WTC11 (cell line): ENCODE measurements around the gene MYOC. TPM values are rescaled to one million over a fixed set of nuclear protein-coding genes. Genes with fewer than 3 reads are reported as not detected.

Experiments used
- GABPB1 ChIP-seq: sonication (generic); formaldehyde crosslinking; IDR thresholded peaks from 2 replicates; pipeline ENCODE4 v1.8.1; 2023; ENCODE audit warnings: mild to moderate bottlenecking, missing genetic modification reagents
- GRHL2 ChIP-seq: fragments of 250-450 bp; sonication (Bioruptor Pico); IDR thresholded peaks from 2 replicates; pipeline ENCODE4 v1.8.0; 2022; ENCODE audit warnings: mild to moderate bottlenecking, moderate library complexity; ENCODE audit not compliant: insufficient replicate concordance, severe bottlenecking
- PRRX2 ChIP-seq: fragments of 250-450 bp; sonication (Bioruptor Pico); IDR thresholded peaks from 2 replicates; pipeline ENCODE4 v1.8.0; 2021; ENCODE audit warnings: mild to moderate bottlenecking
- total RNA-seq: library from RNA; stranded (reverse); gene quantifications from 3 replicates; pipeline ENCODE4 v1.2.3, GENCODE V29; 2021
- TF ChIP-seq, protein P1 (sequence below): sonication (generic); formaldehyde crosslinking; IDR thresholded peaks from 2 replicates; pipeline ENCODE4 v1.8.1; 2023; ENCODE audit warnings: mild to moderate bottlenecking, missing genetic modification reagents, borderline replicate concordance
- TF ChIP-seq, protein P2 (sequence below): sonication (generic); formaldehyde crosslinking; IDR thresholded peaks from 2 replicates; pipeline ENCODE4 v1.8.1; 2023; ENCODE audit warnings: mild to moderate bottlenecking, missing genetic modification reagents
- TF ChIP-seq, protein P3 (sequence below): sonication (generic); formaldehyde crosslinking; IDR thresholded peaks from 2 replicates; pipeline ENCODE4 v1.8.1; 2023; ENCODE audit warnings: mild to moderate bottlenecking, missing genetic modification reagents
- TF ChIP-seq, protein P4 (sequence below): fragments of 250-450 bp; sonication (Bioruptor Pico); conservative IDR thresholded peaks from 2 replicates; pipeline ENCODE4 v1.9.0; 2021; ENCODE audit warnings: mild to moderate bottlenecking
- TF ChIP-seq, protein P5 (sequence below): fragments of 250-450 bp; sonication (Bioruptor Pico); IDR thresholded peaks from 2 replicates; pipeline ENCODE4 v1.8.0; 2021; ENCODE audit warnings: mild to moderate bottlenecking
- TF ChIP-seq, protein P6 (sequence below): sonication (generic); formaldehyde crosslinking; IDR thresholded peaks from 2 replicates; pipeline ENCODE4 v1.8.0; 2023; ENCODE audit warnings: missing genetic modification reagents
- TF ChIP-seq, protein P7 (sequence below): sonication (generic); formaldehyde crosslinking; IDR thresholded peaks from 2 replicates; pipeline ENCODE4 v1.8.0; 2022; ENCODE audit warnings: mild to moderate bottlenecking, missing genetic modification reagents
- TF ChIP-seq, protein P8 (sequence below): fragments of 250-450 bp; sonication (Bioruptor Pico); IDR thresholded peaks from 2 replicates; pipeline ENCODE4 v1.9.0; 2021; ENCODE audit warnings: mild to moderate bottlenecking
- TF ChIP-seq, protein P9 (sequence below): sonication (generic); formaldehyde crosslinking; IDR thresholded peaks from 2 replicates; pipeline ENCODE4 v1.8.1; 2023; ENCODE audit warnings: mild to moderate bottlenecking, missing genetic modification reagents, moderate library complexity
- TF ChIP-seq, protein P10 (sequence below): sonication (generic); formaldehyde crosslinking; IDR thresholded peaks from 2 replicates; pipeline ENCODE4 v1.8.1; 2022; ENCODE audit warnings: missing genetic modification reagents, borderline replicate concordance
- TF ChIP-seq, protein P11 (sequence below): sonication (generic); formaldehyde crosslinking; IDR thresholded peaks from 2 replicates; pipeline ENCODE4 v1.8.1; 2022; ENCODE audit warnings: low read depth, mild to moderate bottlenecking, moderate library complexity, missing genetic modification reagents, borderline replicate concordance
- TF ChIP-seq, protein P12 (sequence below): fragments of 200-600 bp; IDR thresholded peaks from 2 replicates; pipeline ENCODE4 v1.8.0; 2022; ENCODE audit warnings: antibody characterized with exemption

MYOC gene
- total RNA-seq, 1 experiment from 2014 or later = not detected

DNA sequence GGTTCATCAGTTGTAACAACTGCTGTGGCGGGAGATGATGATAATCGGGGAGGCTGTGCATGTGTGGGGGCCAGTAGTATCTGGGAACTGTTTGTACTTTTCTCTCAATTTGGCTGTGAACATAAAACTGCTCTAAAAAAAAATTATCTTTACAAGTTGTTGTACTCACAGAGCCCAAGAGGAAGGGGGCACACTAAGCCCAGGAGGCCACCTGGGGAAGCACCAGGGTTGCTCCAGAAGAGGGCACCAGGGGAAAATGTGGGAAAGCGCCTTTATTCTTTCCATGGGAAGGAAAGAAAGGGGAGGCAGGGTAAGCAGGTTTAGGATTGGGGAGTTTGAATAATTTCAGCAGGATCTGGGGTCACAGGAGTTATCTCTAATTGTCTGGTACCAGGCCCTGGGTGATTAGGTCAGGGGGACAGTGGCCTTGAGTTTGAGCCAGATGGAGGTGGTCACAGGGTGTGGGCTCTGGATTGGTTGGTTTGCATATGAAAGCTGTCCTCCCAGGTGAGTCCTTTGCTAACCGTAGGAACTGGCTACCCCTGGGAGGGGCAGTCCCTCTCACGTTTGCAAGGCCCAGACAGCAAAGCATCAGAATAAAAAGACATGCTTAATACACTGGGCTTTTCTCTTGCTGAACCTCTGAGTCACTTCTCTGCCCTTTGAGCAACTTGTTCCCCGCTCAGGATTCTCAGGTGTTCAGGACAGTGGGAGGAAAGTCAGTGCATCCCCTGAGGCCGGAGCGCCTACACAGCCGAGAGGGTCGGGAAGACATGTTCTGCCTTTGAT is 11.2 kb downstream of the MYOC start (continued):
- TF ChIP-seq, protein P1, sequence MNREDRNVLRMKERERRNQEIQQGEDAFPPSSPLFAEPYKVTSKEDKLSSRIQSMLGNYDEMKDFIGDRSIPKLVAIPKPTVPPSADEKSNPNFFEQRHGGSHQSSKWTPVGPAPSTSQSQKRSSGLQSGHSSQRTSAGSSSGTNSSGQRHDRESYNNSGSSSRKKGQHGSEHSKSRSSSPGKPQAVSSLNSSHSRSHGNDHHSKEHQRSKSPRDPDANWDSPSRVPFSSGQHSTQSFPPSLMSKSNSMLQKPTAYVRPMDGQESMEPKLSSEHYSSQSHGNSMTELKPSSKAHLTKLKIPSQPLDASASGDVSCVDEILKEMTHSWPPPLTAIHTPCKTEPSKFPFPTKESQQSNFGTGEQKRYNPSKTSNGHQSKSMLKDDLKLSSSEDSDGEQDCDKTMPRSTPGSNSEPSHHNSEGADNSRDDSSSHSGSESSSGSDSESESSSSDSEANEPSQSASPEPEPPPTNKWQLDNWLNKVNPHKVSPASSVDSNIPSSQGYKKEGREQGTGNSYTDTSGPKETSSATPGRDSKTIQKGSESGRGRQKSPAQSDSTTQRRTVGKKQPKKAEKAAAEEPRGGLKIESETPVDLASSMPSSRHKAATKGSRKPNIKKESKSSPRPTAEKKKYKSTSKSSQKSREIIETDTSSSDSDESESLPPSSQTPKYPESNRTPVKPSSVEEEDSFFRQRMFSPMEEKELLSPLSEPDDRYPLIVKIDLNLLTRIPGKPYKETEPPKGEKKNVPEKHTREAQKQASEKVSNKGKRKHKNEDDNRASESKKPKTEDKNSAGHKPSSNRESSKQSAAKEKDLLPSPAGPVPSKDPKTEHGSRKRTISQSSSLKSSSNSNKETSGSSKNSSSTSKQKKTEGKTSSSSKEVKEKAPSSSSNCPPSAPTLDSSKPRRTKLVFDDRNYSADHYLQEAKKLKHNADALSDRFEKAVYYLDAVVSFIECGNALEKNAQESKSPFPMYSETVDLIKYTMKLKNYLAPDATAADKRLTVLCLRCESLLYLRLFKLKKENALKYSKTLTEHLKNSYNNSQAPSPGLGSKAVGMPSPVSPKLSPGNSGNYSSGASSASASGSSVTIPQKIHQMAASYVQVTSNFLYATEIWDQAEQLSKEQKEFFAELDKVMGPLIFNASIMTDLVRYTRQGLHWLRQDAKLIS (CRISPR knock-in tag) = no peak
- TF ChIP-seq, protein P2, sequence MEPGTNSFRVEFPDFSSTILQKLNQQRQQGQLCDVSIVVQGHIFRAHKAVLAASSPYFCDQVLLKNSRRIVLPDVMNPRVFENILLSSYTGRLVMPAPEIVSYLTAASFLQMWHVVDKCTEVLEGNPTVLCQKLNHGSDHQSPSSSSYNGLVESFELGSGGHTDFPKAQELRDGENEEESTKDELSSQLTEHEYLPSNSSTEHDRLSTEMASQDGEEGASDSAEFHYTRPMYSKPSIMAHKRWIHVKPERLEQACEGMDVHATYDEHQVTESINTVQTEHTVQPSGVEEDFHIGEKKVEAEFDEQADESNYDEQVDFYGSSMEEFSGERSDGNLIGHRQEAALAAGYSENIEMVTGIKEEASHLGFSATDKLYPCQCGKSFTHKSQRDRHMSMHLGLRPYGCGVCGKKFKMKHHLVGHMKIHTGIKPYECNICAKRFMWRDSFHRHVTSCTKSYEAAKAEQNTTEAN (CRISPR knock-in tag) = no peak
- TF ChIP-seq, protein P3, sequence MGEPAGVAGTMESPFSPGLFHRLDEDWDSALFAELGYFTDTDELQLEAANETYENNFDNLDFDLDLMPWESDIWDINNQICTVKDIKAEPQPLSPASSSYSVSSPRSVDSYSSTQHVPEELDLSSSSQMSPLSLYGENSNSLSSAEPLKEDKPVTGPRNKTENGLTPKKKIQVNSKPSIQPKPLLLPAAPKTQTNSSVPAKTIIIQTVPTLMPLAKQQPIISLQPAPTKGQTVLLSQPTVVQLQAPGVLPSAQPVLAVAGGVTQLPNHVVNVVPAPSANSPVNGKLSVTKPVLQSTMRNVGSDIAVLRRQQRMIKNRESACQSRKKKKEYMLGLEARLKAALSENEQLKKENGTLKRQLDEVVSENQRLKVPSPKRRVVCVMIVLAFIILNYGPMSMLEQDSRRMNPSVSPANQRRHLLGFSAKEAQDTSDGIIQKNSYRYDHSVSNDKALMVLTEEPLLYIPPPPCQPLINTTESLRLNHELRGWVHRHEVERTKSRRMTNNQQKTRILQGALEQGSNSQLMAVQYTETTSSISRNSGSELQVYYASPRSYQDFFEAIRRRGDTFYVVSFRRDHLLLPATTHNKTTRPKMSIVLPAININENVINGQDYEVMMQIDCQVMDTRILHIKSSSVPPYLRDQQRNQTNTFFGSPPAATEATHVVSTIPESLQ = no peak
- TF ChIP-seq, protein P4, sequence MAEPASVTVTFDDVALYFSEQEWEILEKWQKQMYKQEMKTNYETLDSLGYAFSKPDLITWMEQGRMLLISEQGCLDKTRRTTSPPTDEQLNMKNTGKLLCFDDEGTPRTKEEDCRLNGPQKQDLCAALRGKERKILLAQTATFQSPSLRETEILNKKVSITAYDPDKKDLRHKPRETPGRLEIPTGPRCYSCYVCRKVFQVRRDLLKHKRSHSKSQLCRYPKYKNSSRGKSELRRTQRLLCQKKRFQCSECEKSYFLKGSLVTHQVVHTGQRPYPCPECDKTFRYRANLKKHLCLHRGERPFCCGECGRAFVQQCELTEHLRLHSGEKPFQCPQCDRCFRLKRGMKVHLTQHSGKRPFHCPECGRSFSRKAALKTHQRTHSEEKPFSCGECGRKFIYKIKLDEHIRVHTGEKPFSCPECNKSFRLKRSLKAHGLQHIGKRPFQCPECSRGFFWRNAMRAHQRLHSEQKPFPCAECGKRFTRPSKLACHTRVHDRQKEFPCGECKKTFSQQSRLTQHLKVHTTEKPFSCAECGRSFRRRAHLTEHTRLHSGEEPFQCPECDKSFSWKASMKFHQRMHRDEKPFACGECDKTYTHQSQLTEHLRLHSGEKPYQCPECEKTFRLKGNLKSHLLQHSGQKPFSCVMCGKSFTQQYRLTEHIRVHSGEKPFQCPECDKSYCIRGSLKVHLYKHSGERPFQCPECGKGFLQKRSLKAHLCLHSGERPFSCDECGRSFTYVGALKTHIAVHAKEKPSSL (CRISPR knock-in tag) = no peak
- TF ChIP-seq, protein P5, sequence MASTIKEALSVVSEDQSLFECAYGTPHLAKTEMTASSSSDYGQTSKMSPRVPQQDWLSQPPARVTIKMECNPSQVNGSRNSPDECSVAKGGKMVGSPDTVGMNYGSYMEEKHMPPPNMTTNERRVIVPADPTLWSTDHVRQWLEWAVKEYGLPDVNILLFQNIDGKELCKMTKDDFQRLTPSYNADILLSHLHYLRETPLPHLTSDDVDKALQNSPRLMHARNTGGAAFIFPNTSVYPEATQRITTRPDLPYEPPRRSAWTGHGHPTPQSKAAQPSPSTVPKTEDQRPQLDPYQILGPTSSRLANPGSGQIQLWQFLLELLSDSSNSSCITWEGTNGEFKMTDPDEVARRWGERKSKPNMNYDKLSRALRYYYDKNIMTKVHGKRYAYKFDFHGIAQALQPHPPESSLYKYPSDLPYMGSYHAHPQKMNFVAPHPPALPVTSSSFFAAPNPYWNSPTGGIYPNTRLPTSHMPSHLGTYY = no peak
- TF ChIP-seq, protein P6, sequence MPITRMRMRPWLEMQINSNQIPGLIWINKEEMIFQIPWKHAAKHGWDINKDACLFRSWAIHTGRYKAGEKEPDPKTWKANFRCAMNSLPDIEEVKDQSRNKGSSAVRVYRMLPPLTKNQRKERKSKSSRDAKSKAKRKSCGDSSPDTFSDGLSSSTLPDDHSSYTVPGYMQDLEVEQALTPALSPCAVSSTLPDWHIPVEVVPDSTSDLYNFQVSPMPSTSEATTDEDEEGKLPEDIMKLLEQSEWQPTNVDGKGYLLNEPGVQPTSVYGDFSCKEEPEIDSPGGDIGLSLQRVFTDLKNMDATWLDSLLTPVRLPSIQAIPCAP (CRISPR knock-in tag) = no peak
- TF ChIP-seq PRRX2 (CRISPR knock-in tag) = no peak
- TF ChIP-seq, protein P7, sequence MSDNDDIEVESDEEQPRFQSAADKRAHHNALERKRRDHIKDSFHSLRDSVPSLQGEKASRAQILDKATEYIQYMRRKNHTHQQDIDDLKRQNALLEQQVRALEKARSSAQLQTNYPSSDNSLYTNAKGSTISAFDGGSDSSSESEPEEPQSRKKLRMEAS (CRISPR knock-in tag) = 0 out of 2 replicates have a peak, but pooled peaks have one; percentile 19
- no peak for TF ChIP-seq GRHL2 (CRISPR knock-in tag)
- TF ChIP-seq, protein P8, sequence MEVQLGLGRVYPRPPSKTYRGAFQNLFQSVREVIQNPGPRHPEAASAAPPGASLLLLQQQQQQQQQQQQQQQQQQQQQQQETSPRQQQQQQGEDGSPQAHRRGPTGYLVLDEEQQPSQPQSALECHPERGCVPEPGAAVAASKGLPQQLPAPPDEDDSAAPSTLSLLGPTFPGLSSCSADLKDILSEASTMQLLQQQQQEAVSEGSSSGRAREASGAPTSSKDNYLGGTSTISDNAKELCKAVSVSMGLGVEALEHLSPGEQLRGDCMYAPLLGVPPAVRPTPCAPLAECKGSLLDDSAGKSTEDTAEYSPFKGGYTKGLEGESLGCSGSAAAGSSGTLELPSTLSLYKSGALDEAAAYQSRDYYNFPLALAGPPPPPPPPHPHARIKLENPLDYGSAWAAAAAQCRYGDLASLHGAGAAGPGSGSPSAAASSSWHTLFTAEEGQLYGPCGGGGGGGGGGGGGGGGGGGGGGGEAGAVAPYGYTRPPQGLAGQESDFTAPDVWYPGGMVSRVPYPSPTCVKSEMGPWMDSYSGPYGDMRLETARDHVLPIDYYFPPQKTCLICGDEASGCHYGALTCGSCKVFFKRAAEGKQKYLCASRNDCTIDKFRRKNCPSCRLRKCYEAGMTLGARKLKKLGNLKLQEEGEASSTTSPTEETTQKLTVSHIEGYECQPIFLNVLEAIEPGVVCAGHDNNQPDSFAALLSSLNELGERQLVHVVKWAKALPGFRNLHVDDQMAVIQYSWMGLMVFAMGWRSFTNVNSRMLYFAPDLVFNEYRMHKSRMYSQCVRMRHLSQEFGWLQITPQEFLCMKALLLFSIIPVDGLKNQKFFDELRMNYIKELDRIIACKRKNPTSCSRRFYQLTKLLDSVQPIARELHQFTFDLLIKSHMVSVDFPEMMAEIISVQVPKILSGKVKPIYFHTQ (CRISPR knock-in tag) = no peak
- TF ChIP-seq, protein P9, sequence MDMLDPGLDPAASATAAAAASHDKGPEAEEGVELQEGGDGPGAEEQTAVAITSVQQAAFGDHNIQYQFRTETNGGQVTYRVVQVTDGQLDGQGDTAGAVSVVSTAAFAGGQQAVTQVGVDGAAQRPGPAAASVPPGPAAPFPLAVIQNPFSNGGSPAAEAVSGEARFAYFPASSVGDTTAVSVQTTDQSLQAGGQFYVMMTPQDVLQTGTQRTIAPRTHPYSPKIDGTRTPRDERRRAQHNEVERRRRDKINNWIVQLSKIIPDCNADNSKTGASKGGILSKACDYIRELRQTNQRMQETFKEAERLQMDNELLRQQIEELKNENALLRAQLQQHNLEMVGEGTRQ (CRISPR knock-in tag) = no peak
- TF ChIP-seq, protein P10, sequence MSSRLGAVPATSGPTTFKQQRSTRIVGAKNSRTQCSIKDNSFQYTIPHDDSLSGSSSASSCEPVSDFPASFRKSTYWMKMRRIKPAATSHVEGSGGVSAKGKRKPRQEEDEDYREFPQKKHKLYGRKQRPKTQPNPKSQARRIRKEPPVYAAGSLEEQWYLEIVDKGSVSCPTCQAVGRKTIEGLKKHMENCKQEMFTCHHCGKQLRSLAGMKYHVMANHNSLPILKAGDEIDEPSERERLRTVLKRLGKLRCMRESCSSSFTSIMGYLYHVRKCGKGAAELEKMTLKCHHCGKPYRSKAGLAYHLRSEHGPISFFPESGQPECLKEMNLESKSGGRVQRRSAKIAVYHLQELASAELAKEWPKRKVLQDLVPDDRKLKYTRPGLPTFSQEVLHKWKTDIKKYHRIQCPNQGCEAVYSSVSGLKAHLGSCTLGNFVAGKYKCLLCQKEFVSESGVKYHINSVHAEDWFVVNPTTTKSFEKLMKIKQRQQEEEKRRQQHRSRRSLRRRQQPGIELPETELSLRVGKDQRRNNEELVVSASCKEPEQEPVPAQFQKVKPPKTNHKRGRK = no peak
- TF ChIP-seq, protein P11, sequence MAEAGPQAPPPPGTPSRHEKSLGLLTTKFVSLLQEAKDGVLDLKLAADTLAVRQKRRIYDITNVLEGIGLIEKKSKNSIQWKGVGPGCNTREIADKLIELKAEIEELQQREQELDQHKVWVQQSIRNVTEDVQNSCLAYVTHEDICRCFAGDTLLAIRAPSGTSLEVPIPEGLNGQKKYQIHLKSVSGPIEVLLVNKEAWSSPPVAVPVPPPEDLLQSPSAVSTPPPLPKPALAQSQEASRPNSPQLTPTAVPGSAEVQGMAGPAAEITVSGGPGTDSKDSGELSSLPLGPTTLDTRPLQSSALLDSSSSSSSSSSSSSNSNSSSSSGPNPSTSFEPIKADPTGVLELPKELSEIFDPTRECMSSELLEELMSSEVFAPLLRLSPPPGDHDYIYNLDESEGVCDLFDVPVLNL (CRISPR knock-in tag) = no peak
- TF ChIP-seq GABPB1 (CRISPR knock-in tag) = no peak
- TF ChIP-seq, protein P12, sequence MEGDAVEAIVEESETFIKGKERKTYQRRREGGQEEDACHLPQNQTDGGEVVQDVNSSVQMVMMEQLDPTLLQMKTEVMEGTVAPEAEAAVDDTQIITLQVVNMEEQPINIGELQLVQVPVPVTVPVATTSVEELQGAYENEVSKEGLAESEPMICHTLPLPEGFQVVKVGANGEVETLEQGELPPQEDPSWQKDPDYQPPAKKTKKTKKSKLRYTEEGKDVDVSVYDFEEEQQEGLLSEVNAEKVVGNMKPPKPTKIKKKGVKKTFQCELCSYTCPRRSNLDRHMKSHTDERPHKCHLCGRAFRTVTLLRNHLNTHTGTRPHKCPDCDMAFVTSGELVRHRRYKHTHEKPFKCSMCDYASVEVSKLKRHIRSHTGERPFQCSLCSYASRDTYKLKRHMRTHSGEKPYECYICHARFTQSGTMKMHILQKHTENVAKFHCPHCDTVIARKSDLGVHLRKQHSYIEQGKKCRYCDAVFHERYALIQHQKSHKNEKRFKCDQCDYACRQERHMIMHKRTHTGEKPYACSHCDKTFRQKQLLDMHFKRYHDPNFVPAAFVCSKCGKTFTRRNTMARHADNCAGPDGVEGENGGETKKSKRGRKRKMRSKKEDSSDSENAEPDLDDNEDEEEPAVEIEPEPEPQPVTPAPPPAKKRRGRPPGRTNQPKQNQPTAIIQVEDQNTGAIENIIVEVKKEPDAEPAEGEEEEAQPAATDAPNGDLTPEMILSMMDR = no peak
